SK-N-SH (cell line): ENCODE results near the gene TRIP6. TPM values are rescaled to one million over a fixed set of nuclear protein-coding genes. Genes with fewer than 3 reads are reported as not detected.

Experiments
- CTCF ChIA-PET: fragments of 300-600, 350-600 bp; formaldehyde crosslinking; extraction: SDS; loops from one replicate; lab custom pipeline; 2021; lab: Yijun Ruan, JAX
- POLR2A ChIA-PET: fragments of 350-600 bp; sonication (Branson Sonifier 250); formaldehyde crosslinking; extraction: SDS; loops from one replicate; lab custom pipeline; 2020; ENCODE audit warnings: antibody characterized with exemption, inconsistent platforms; lab: Yijun Ruan, JAX
- DNase-seq: peaks from one replicate; pipeline ENCODE4 v3.0.0; 2012
- H2AFZ ChIP-seq: fragments of 200-600 bp; sonication (generic); 2 replicates; pipeline ENCODE4 v1.8.1; 2016; ENCODE audit warnings: antibody characterized with exemption, mild to moderate bottlenecking, low read depth
- H3F3A ChIP-seq: fragments of 200-600 bp; sonication (generic); replicated peaks from 2 replicates; pipeline ENCODE3; 2016; ENCODE audit warnings: antibody characterized with exemption, mild to moderate bottlenecking; ENCODE audit not compliant: insufficient read depth
- H3K27ac ChIP-seq, 2 experiments: fragments of 200-500 bp in 1 of 2; fragments of 200-600 bp in 1 of 2; sonication (Bioruptor generic) in 1 of 2; sonication (generic), shearing (Covaris generic) in 1 of 2; 2 replicates each; pipeline versions ENCODE4 v1.5.1 to v1.6.1; 2014 to 2016; ENCODE audit warnings: low read depth in 2 of 2, inconsistent platforms in 1 of 2, low read length in 1 of 2, mild to moderate bottlenecking in 1 of 2, mixed read lengths in 1 of 2
- H3K27me3 ChIP-seq: fragments of 200-600 bp; sonication (generic), shearing (Covaris generic); 2 replicates; pipeline ENCODE4 v1.6.1; 2016; ENCODE audit warnings: mixed run types; ENCODE audit not compliant: insufficient read depth
- H3K36me3 ChIP-seq, 2 experiments: fragments of 200-500 bp in 1 of 2; fragments of 200-600 bp in 1 of 2; sonication (Bioruptor generic) in 1 of 2; sonication (generic) in 1 of 2; replicated peaks in 1 of 2; 2 replicates each; pipeline versions ENCODE3 to v1.5.1; 2014 to 2016; ENCODE audit warnings: low read length in 1 of 2, mild to moderate bottlenecking in 1 of 2; ENCODE audit not compliant: insufficient read depth in 2 of 2, control insufficient read depth in 1 of 2
- H3K4me1 ChIP-seq, 2 experiments: fragments of 200-500 bp in 1 of 2; fragments of 200-600 bp in 1 of 2; sonication (Bioruptor generic) in 1 of 2; sonication (generic), shearing (Covaris generic) in 1 of 2; 2 replicates each; pipeline versions ENCODE4 v1.5.1 to v1.6.1; 2014 to 2016; ENCODE audit warnings: low read depth in 1 of 2, low read length in 1 of 2, mixed run types in 1 of 2; ENCODE audit not compliant: insufficient read depth in 2 of 2, control insufficient read depth in 1 of 2
- H3K4me2 ChIP-seq: fragments of 200-600 bp; sonication (generic), shearing (Covaris generic); 2 replicates; pipeline ENCODE4 v1.6.1; 2017; ENCODE audit warnings: mixed run types
- H3K4me3 ChIP-seq, 2 experiments: fragments of 200-500 bp in 1 of 2; fragments of 200-600 bp in 1 of 2; sonication (Bioruptor generic) in 1 of 2; sonication (generic), shearing (Covaris generic) in 1 of 2; 2 replicates each; pipeline versions ENCODE4 v1.5.1 to v1.8.1; 2014 to 2016; ENCODE audit warnings: low read depth in 2 of 2, inconsistent platforms in 1 of 2, low read length in 1 of 2, mild to moderate bottlenecking in 1 of 2, mixed read lengths in 1 of 2, moderate library complexity in 1 of 2
- H3K79me2 ChIP-seq: fragments of 200-600 bp; sonication (generic); 2 replicates; pipeline ENCODE4 v1.8.1; 2017; ENCODE audit warnings: mild to moderate bottlenecking; ENCODE audit not compliant: insufficient read depth
- H3K9ac ChIP-seq: fragments of 200-600 bp; sonication (generic); 2 replicates; pipeline ENCODE4 v1.6.1; 2017; ENCODE audit warnings: mixed run types
- H3K9me2 ChIP-seq: fragments of 200-600 bp; sonication (generic); 2 replicates; pipeline ENCODE4 v1.6.1; 2017; ENCODE audit warnings: mixed run types
- H3K9me3 ChIP-seq: fragments of 200-600 bp; sonication (generic); 2 replicates; pipeline ENCODE4 v1.6.1; 2017; ENCODE audit warnings: mixed run types, mild to moderate bottlenecking, moderate library complexity
- H4K20me1 ChIP-seq: fragments of 200-600 bp; sonication (generic); 2 replicates; pipeline ENCODE4 v1.6.1; 2017; ENCODE audit warnings: mild to moderate bottlenecking, mixed run types; ENCODE audit not compliant: insufficient read depth
- EP300 ChIP-seq, 2 experiments: IDR thresholded peaks; 2 replicates each; pipeline versions ENCODE4 v1.4.0 to v1.6.1; 2012; ENCODE audit warnings: borderline replicate concordance in 1 of 2, low read depth in 1 of 2, low read length in 1 of 2
- NFIC ChIP-seq: IDR thresholded peaks from 2 replicates; pipeline ENCODE4 v1.4.0; 2012; ENCODE audit warnings: borderline replicate concordance
- NRF1 ChIP-seq: IDR thresholded peaks from 2 replicates; pipeline ENCODE4 v1.6.1; 2012; ENCODE audit warnings: low read depth, mild to moderate bottlenecking, low read length
- POLR2AphosphoS5 ChIP-seq: IDR thresholded peaks from 2 replicates; pipeline ENCODE4 v1.6.1; 2012; ENCODE audit warnings: low read depth, low read length
- RAD21 ChIP-seq: IDR thresholded peaks from 2 replicates; pipeline ENCODE4 v1.6.1; 2012; ENCODE audit warnings: mild to moderate bottlenecking, low read length
- REST ChIP-seq: IDR thresholded peaks from 2 replicates; pipeline ENCODE4 v1.6.1; 2012; ENCODE audit warnings: mild to moderate bottlenecking, low read depth, low read length, moderate library complexity
- USF2 ChIP-seq: fragments of 150-350 bp; IDR thresholded peaks from 2 replicates; pipeline ENCODE4 v1.6.1; 2017; ENCODE audit warnings: antibody characterized with exemption, low read length, low read depth, borderline replicate concordance
- YY1 ChIP-seq: IDR thresholded peaks from 2 replicates; pipeline ENCODE4 v1.4.0; 2012; ENCODE audit warnings: low read depth, mild to moderate bottlenecking
- ZBTB33 ChIP-seq: IDR thresholded peaks from 2 replicates; pipeline ENCODE4 v1.4.0; 2012; ENCODE audit warnings: low read depth, borderline replicate concordance
- WGBS: methylation state at CpG from one replicate; pipeline ENCODE4 v1.1.6; 2017; ENCODE audit warnings: low lambda C conversion rate; 5-methylcytosine and 5-hydroxymethylcytosine counted together
- polyA plus RNA-seq, 3 experiments: library from polyadenylated mRNA; depleted of rRNA; stranded (reverse); fragments of >200 nt; gene quantifications; 2 replicates each; pipeline ENCODE4 v1.2.3, GENCODE V29; 2012
- TF ChIP-seq, protein P1 (sequence below): fragments of 150-350 bp; IDR thresholded peaks from 2 replicates; pipeline ENCODE4 v1.6.1; 2016; ENCODE audit warnings: mild to moderate bottlenecking, low read depth, low read length

Gene TRIP6
- polyA plus RNA-seq, 1 of the 3 experiments (the other 2 are of a cell fraction), result 6.5 TPM

DNA sequence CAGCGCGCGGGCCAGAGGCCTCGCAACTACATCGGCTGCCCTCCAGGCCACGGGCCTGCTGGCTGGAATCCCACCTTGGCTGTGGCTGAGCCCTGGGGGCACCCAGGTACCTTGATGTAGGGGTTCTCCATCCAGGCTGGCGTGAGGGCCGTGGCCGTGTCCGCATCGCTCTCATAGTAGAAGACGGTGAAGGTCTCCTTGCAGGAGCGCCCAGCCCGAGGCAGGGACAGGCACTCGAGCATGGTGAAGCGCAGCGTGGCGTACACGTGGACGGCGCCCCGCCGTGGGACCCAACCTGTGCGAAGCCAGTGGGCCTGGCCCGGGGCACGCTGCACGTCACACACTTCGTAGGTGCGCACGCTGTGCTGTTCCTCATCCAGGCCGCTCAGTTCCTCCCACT, 43.7 kb upstream of the TRIP6 start:
- Histone ChIP-seq H3K27me3 (no peaks in the 10 kb centered on the region), H4K20me1 (peaks cover 22% of the 10 kb centered on the region), H3K4me1 (peaks cover 6 to 22% of the 10 kb centered on the region in 2 experiments; a peak in 2 of 4 replicates)
- DNase-seq, result no peak
- CTCF ChIA-PET, result interaction anchor here (2.7 to 17.1 kb wide), 2 partner anchors 23 to 29 kb away, joined by 16 to 220 read pairs; partner anchors contain the start of gene SLC12A9
- TF ChIP-seq, protein P1, sequence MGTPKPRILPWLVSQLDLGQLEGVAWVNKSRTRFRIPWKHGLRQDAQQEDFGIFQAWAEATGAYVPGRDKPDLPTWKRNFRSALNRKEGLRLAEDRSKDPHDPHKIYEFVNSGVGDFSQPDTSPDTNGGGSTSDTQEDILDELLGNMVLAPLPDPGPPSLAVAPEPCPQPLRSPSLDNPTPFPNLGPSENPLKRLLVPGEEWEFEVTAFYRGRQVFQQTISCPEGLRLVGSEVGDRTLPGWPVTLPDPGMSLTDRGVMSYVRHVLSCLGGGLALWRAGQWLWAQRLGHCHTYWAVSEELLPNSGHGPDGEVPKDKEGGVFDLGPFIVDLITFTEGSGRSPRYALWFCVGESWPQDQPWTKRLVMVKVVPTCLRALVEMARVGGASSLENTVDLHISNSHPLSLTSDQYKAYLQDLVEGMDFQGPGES, result no peak
- TF ChIP-seq EP300 (IDR thresholded peaks at IDR 0.05; ENCODE audit: borderline replicate concordance in 1 of 2, low read depth in 1 of 2, low read length in 1 of 2) (no peak), NFIC (no peak), NRF1 (no peak)
- TF ChIP-seq, all 33 proteins: peak for 0
- POLR2A ChIA-PET, result no interaction called here
- Histone ChIP-seq H3K4me3 (no peak overlapping the region), H3K9me2 (no peaks in the 10 kb centered on the region), H2AFZ (no peak overlapping the region), H3K9me3 (no peaks in the 10 kb centered on the region), H3K9ac (no peak overlapping the region), H3K36me3 (peaks cover 23 to 28% of the 10 kb centered on the region in 2 experiments), H3K27ac (no peak overlapping the region), H3F3A (peaks cover 5% of the 10 kb centered on the region), H3K4me2 (no peak overlapping the region), H3K79me2 (peaks cover 30% of the 10 kb centered on the region)
- WGBS, result 94% methylated on average over 24 of the region's 31 CpGs

- Histone ChIP-seq H3K9me2 (no peaks in the 10 kb centered on the region), H3K27me3 (no peaks in the 10 kb centered on the region), H3K4me2 (peak overlapping the region; percentile 95)
- POLR2A ChIA-PET, result interaction anchor here (0.5 kb wide), 1 partner anchor 444 kb away, joined by 3 read pairs; no protein-coding TSS in a partner anchor
- TF ChIP-seq YY1, result no peak
- no peak for TF ChIP-seq ZBTB33
- TF ChIP-seq NRF1, result no peak
- TF ChIP-seq POLR2AphosphoS5, result no peak
- TF ChIP-seq REST, result no peak
- no peak for TF ChIP-seq RAD21
- TF ChIP-seq USF2, result no peak
- TF ChIP-seq, all 33 proteins: peak for 0
- Histone ChIP-seq H3K9ac (no peak overlapping the region; the same call in 1 of the 2 replicates), H4K20me1 (peaks cover 22% of the 10 kb centered on the region), H3K4me1 (peaks cover 6 to 22% of the 10 kb centered on the region in 2 experiments; a peak in 2 of 4 replicates), H3K79me2 (peaks cover 30% of the 10 kb centered on the region), H3F3A (peaks cover 5% of the 10 kb centered on the region), H3K9me3 (no peaks in the 10 kb centered on the region), H3K27ac (no peak overlapping the region), H3K36me3 (peaks cover 20% of the 10 kb centered on the region in 2 experiments), H3K4me3 (peak overlapping the region; percentile 65 to 78), H2AFZ (no peak overlapping the region)
- peak; percentile 61 for DNase-seq
- CTCF ChIA-PET, result interaction anchor here (1.7 to 17.1 kb wide), 6 partner anchors 24 to 120 kb away, joined by 7 to 220 read pairs (median 17); partner anchors contain the start of genes EPO, POP7 and SLC12A9
- 68% methylated on average over 18 of the region's 18 CpGs for WGBS
Observed at GRCh38 chr7:100824499-100825214, 42.5 kb upstream of the TRIP6 start.
